Measurements from ENCODE around the gene PRR15.
"Not testable (repeated sequence)": the region's sequence is repeated elsewhere in the genome, so short reads cannot be mapped to it uniquely, and the experiment has no call there.

The PRR15 gene

GRCh38 chr7:29563590-29564495 lies at the start of gene PRR15:
PRR15 (plus strand) TSS chr7:29563835; CDS start chr7:29566330, 2,495 bp downstream.
- no peak for DNase-seq

GRCh38 chr7:29516491-29516890 lies 47.1 kb upstream of the PRR15 start:
- DNase-seq = no peak

GRCh38 chr7:29518616-29519015 lies 45.0 kb upstream of the PRR15 start:
- no peak for DNase-seq

GRCh38 chr7:29523728-29524127 lies 39.9 kb upstream of the PRR15 start:
- no peak for DNase-seq

- no peak for DNase-seq
Observed at GRCh38 chr7:29527505-29528108, 36.0 kb upstream of the PRR15 start.

- DNase-seq = not testable (repeated sequence)
Observed at GRCh38 chr7:29528526-29528925, 35.1 kb upstream of the PRR15 start.

- no peak for DNase-seq
Observed at GRCh38 chr7:29538389-29538788, 25.2 kb upstream of the PRR15 start.

- no peak for DNase-seq
Observed at GRCh38 chr7:29539471-29539870, 24.2 kb upstream of the PRR15 start.

GRCh38 chr7:29547421-29547820 lies 16.2 kb upstream of the PRR15 start:
- no peak for DNase-seq

GRCh38 chr7:29548823-29549222 lies 14.8 kb upstream of the PRR15 start:
- DNase-seq = no peak

- DNase-seq = no peak
Observed at GRCh38 chr7:29552392-29552791, 11.2 kb upstream of the PRR15 start.

GRCh38 chr7:29555061-29555460 lies 8.6 kb upstream of the PRR15 start:
- no peak for DNase-seq

- no peak for DNase-seq
Observed at GRCh38 chr7:29556405-29557195, 7.0 kb upstream of the PRR15 start.

- peak; percentile 8 for DNase-seq
Observed at GRCh38 chr7:29557954-29558353, 5.7 kb upstream of the PRR15 start.

- no peak for DNase-seq
Observed at GRCh38 chr7:29561271-29561670, 2.4 kb upstream of the PRR15 start.

- no peak for DNase-seq
Observed at GRCh38 chr7:29562307-29562706, 1.3 kb upstream of the PRR15 start.

- DNase-seq = peak; percentile 30
Observed at GRCh38 chr7:29564496-29565223, 1.0 kb downstream of the PRR15 start.

- no peak for DNase-seq
Observed at GRCh38 chr7:29565224-29565630, 1.6 kb downstream of the PRR15 start.

GRCh38 chr7:29565634-29565981 lies 2.0 kb downstream of the PRR15 start:
- no peak for DNase-seq

- no peak for DNase-seq
Observed at GRCh38 chr7:29565982-29566746, 2.5 kb downstream of the PRR15 start.

- DNase-seq = no peak
Observed at GRCh38 chr7:29567174-29567573, 3.5 kb downstream of the PRR15 start.

- no peak for DNase-seq
Observed at GRCh38 chr7:29569648-29570047, 6.0 kb downstream of the PRR15 start.

Data from MV-4-11 (cell line).